ELF-1 (cell line): Measurements from ENCODE around the gene ACP7.
A peak's percentile ranks its signal among the peaks of the same experiment; 100 is the strongest.
"Not testable (repeated sequence)": the region's sequence is repeated elsewhere in the genome, so short reads cannot be mapped to it uniquely, and the experiment has no call there.

Experiments
- DNase-seq: peaks from one replicate; pipeline ENCODE4 v3.0.0-alpha.2; 2016; ENCODE audit warnings: low read depth, low spot score

ACP7 gene

GRCh38 chr19:39131255-39131755 lies 47.1 kb downstream of the ACP7 start:
- DNase-seq: peak; percentile 68

GRCh38 chr19:39132344-39132969 lies 48.3 kb downstream of the ACP7 start:
- no peak for DNase-seq

GRCh38 chr19:39133431-39134270 lies 49.5 kb downstream of the ACP7 start:
- DNase-seq: peak; percentile 81

- no peak for DNase-seq
Measured at GRCh38 chr19:39135701-39136100, 51.5 kb downstream of the ACP7 start.

- peak; percentile 44 for DNase-seq
Measured at GRCh38 chr19:39136225-39136940, 52.2 kb downstream of the ACP7 start.

- DNase-seq: no peak
Measured at GRCh38 chr19:39137131-39137530, 53.0 kb downstream of the ACP7 start.

- no peak for DNase-seq
Measured at GRCh38 chr19:39138221-39139211, 54.3 kb downstream of the ACP7 start.

GRCh38 chr19:39139305-39139874 lies 55.2 kb downstream of the ACP7 start:
- DNase-seq: peak; percentile 83

GRCh38 chr19:39139971-39140453 lies 55.8 kb downstream of the ACP7 start:
- peak; percentile 73 for DNase-seq

GRCh38 chr19:39140594-39140993 lies 56.4 kb downstream of the ACP7 start:
- DNase-seq: no peak

GRCh38 chr19:39141929-39142328 lies 57.8 kb downstream of the ACP7 start:
- no peak for DNase-seq

GRCh38 chr19:39142630-39143029 lies 58.5 kb downstream of the ACP7 start:
- no peak for DNase-seq

- not testable (repeated sequence) for DNase-seq
Measured at GRCh38 chr19:39143757-39144289, 59.7 kb downstream of the ACP7 start.

- DNase-seq: peak; percentile 86
Measured at GRCh38 chr19:39144290-39145071, 60.3 kb downstream of the ACP7 start.

GRCh38 chr19:39145180-39145953 lies 61.2 kb downstream of the ACP7 start:
- no peak for DNase-seq

- no peak for DNase-seq
Measured at GRCh38 chr19:39146091-39146490, 61.9 kb downstream of the ACP7 start.

GRCh38 chr19:39146686-39147450 lies 62.7 kb downstream of the ACP7 start:
- no peak for DNase-seq

GRCh38 chr19:39147480-39147879 lies 63.3 kb downstream of the ACP7 start:
- no peak for DNase-seq
